ENCODE results near the gene TIPARP. TPM values are rescaled to one million over a fixed set of nuclear protein-coding genes. Genes with fewer than 3 reads are reported as not detected.
A peak's percentile ranks its signal among the peaks of the same experiment; 100 is the strongest.

Gene TIPARP
- total RNA-seq, 4 donors from 2014 or later, result 49.8 to 144 (median 72.6) TPM

DNA sequence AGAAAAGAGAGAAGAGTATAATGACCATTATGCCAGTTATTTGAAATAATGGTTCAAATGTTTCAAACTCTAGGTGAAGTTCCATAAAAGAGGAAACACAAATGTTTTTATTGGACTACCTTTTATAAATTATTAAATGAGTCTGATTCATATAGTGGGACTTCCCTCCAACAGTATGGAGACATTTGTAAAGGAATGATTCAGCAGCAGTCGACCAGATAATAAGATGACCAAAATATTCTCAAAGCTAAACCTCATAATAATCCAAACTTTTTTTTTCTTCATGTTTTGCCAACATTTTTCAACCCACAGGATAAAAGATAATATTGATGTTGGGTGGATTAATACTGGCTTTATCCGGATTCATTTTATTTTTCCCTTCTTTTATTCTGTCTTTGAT, 18.8 kb downstream of the TIPARP start:
- Histone ChIP-seq H3K9me3 (no peaks in the 10 kb centered on the region), H3K36me3 (peaks cover 0 to 43% of the 10 kb centered on the region in 2 donors), H3K4me3 (no peak overlapping the region), H3K27ac (no peak overlapping the region), H3K4me1 (peaks cover 18 to 55% (median 21%) of the 10 kb centered on the region in 3 donors), H3K27me3 (no peaks in the 10 kb centered on the region)
- 28 to 50% methylated on average over 2 of the region's 2 CpGs for WGBS, 2 donors (ENCODE audit: low coverage in 1 of 2)
- TF ChIP-seq EP300 (IDR thresholded peaks at IDR 0.05) (no peak), POLR2AphosphoS5 (IDR thresholded peaks at IDR 0.05) (no peak), POLR2A (IDR thresholded peaks at IDR 0.05) (no peak)
- TF ChIP-seq, protein P1, sequence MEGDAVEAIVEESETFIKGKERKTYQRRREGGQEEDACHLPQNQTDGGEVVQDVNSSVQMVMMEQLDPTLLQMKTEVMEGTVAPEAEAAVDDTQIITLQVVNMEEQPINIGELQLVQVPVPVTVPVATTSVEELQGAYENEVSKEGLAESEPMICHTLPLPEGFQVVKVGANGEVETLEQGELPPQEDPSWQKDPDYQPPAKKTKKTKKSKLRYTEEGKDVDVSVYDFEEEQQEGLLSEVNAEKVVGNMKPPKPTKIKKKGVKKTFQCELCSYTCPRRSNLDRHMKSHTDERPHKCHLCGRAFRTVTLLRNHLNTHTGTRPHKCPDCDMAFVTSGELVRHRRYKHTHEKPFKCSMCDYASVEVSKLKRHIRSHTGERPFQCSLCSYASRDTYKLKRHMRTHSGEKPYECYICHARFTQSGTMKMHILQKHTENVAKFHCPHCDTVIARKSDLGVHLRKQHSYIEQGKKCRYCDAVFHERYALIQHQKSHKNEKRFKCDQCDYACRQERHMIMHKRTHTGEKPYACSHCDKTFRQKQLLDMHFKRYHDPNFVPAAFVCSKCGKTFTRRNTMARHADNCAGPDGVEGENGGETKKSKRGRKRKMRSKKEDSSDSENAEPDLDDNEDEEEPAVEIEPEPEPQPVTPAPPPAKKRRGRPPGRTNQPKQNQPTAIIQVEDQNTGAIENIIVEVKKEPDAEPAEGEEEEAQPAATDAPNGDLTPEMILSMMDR (IDR thresholded peaks at IDR 0.05), result no peak
- no peak for ATAC-seq

DNA sequence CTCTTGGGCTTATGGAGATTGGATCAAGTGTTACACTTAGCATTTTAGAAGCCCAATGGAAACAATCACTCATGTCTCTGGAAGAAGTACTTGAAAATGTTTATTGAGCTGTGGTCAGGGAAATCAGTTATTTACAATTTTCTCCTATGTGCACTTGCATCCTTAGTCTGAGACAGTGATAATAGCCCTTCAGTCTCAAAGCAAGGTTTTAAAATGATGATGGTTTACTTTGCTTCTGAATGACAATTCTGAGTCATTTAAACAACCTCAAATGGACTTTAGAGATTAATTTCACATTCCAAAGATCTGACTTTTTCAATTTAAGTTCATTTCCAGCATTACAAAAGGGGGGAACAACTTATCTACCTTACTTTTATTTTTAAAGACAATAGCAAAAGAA, 20.1 kb downstream of the TIPARP start:
- H3K27me3 ChIP-seq, result no peaks in the 10 kb centered on the region
- H3K4me3 ChIP-seq, result no peak overlapping the region
- TF ChIP-seq, protein P1 (IDR thresholded peaks at IDR 0.05), result no peak
- TF ChIP-seq POLR2AphosphoS5 (IDR thresholded peaks at IDR 0.05) (no peak), POLR2A (IDR thresholded peaks at IDR 0.05) (no peak), EP300 (IDR thresholded peaks at IDR 0.05) (no peak)
- peaks cover 17 to 41% (median 18%) of the 10 kb centered on the region in 3 donors for H3K4me1 ChIP-seq
- H3K27ac ChIP-seq, result no peak overlapping the region
- no peak for ATAC-seq
- H3K9me3 ChIP-seq, result no peaks in the 10 kb centered on the region
- peaks cover 0 to 56% of the 10 kb centered on the region in 2 donors for H3K36me3 ChIP-seq

DNA sequence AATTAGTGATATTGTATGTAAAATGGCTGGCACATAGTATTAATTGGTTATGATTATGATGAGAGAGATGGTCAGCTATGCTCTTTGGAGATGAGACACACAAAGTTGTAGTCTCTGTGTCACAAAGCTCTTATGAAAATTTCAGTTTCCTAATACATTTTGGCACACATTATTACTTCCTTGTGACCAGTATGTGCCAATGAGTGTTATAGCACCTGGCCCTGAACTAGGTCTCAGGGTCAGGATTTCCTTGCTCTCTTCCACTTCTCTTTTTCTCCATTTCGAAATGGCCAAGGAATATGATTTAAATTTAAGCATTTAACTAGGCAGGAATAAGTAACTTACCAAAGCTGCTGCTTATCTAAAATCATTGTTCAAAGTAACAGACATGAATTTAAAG, 28.0 kb downstream of the TIPARP start:
- TF ChIP-seq EP300 (IDR thresholded peaks at IDR 0.05) (no peak), POLR2A (IDR thresholded peaks at IDR 0.05) (no peak), POLR2AphosphoS5 (IDR thresholded peaks at IDR 0.05) (no peak)
- TF ChIP-seq, protein P1 (IDR thresholded peaks at IDR 0.05), result no peak
- H3K4me3 ChIP-seq, result no peak overlapping the region

DNA sequence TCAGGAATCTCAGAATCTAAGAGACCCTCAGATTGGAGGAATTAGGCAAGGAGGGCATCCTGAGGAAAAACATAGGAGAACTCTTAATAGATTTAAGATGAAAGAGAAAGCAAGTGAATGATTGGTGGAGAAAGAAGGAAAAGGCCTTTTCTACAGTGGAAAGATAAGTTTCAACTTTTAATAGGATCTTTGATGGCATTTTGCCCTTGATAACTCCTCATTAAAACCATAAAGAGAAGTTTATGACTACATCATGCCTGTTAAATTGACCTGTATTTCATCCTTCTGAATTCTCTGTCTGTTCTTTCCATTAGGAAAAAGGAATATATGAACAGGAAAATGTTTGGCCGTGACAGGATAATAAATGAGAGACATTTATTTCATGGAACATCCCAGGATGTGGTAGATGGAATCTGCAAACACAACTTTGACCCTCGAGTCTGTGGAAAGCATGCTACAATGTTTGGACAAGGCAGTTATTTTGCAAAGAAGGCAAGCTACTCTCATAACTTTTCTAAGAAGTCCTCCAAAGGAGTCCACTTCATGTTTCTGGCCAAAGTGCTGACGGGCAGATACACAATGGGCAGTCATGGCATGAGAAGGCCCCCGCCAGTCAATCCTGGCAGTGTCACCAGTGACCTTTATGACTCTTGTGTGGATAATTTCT, 30.1 kb downstream of the TIPARP start:
- ATAC-seq, result no peak
- Histone ChIP-seq H3K36me3 (peaks cover 9 to 78% of the 10 kb centered on the region in 2 donors), H3K27me3 (no peaks in the 10 kb centered on the region), H3K27ac (no peak overlapping the region), H3K4me1 (no peaks in the 10 kb centered on the region), H3K9me3 (no peaks in the 10 kb centered on the region), H3K4me3 (no peak overlapping the region)
- TF ChIP-seq, protein P1 (IDR thresholded peaks at IDR 0.05), result no peak
- no peak for TF ChIP-seq EP300 (IDR thresholded peaks at IDR 0.05)
- no peak for TF ChIP-seq POLR2A (IDR thresholded peaks at IDR 0.05)
- no peak for TF ChIP-seq POLR2AphosphoS5 (IDR thresholded peaks at IDR 0.05)
- 79 to 86% methylated on average over 4 of the region's 4 CpGs for WGBS, 2 donors (ENCODE audit: low coverage in 1 of 2)

More for the DNA sequence above, 28.0 kb downstream of the TIPARP start:
- H3K27me3 ChIP-seq, result no peaks in the 10 kb centered on the region
- WGBS, 2 donors (ENCODE audit: low coverage in 1 of 2), result 80 to 88% methylated on average over 1 of the region's 1 CpG
- H3K9me3 ChIP-seq, result no peaks in the 10 kb centered on the region
- H3K36me3 ChIP-seq, result peaks cover 9 to 79% of the 10 kb centered on the region in 2 donors
- H3K27ac ChIP-seq, result no peak overlapping the region
- ATAC-seq, result peak; percentile 65
- no peaks in the 10 kb centered on the region for H3K4me1 ChIP-seq

Measured in gastroesophageal sphincter (tissue), 4 donors.